HG02885 (cell line): Measurements from ENCODE around the gene USP32.
"Not testable (repeated sequence)": the region's sequence is repeated elsewhere in the genome, so short reads cannot be mapped to it uniquely, and the experiment has no call there.

Experiments
- ATAC-seq: cut with Tn5 transposase; IDR thresholded peaks from one replicate; pipeline ENCODE4 v1.9.1; 2021; ENCODE audit warnings: mild to moderate bottlenecking; ENCODE audit not compliant: unreplicated experiment, poor library complexity

Gene USP32

GRCh38 chr17:60392042-60392844 lies at the start of gene USP32:
Gene USP32 (minus strand): TSS chr17:60392133. CDS start chr17:60391939, 194 bp downstream.
- peak; percentile 89 for ATAC-seq

- ATAC-seq, result no peak
Observed at GRCh38 chr17:60439501-60439900, 47.6 kb upstream of the USP32 start.

DNA sequence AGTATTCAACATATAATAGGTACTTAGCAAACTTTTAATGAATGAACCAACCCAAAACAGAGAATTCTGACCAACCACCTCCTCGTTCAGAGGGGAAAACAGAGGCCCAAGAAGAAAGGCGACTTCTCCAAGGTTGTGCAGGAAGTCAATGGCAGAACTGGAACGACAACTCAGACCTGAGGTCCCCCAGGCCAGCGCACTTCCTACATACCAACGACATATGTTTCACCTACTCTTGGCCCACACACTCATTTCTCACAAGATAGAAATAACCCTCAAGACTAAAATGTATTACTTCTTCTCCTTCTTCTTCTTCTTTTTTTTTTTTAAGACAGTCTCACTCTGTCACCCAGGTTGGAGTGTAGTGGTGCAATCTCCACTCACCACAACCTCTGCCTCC lies 44.7 kb upstream of the USP32 start:
- ATAC-seq, result no peak

DNA sequence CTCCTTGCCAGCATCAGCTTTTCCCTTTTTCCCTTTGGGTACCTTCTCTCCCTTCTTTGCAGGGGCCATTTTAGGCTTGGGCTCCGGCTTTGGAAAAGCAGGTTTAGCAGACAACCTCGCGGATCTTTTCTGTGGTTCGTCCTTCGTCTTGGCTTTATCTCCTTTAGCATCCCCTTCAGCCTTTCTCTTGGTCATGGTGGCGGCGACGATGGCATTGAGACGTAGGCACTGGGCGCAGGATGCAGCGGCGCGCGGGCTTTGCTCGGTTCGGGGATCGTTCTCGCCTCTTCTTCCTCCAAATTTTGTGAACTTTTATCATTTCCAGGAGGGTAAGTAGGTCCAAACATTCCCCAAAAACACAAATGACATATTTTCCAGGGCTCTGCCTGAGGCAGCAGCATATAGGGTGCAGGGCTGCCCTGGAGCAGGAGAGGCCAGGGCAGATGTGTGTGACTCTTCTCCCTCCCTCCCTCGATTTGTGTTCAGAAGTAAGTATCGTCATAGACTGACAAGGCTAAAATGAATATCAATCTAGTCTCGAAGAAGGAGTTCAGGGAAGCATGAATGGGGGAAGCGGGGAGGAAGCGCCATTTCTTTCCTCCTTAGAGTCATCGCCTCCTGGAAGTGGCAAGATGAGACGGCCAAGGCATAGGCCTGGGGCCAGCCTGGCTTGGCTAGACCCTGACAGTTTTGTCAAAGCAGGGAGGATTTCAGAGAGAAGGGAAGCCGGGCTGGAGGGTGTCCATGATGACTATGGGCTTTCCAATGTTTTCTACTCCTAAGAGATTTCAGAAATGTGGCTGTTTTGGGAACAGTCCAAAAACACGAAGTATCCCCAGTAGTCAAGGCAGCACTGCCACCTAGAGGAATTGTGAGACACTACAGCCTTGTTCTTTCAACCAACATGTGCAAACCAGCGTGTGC lies 43.6 kb upstream of the USP32 start:
- no peak for ATAC-seq

- not testable (repeated sequence) for ATAC-seq
Observed at GRCh38 chr17:60433021-60433997, 41.4 kb upstream of the USP32 start.

GRCh38 chr17:60430561-60430960 lies 38.6 kb upstream of the USP32 start:
- ATAC-seq, result not testable (repeated sequence)

DNA sequence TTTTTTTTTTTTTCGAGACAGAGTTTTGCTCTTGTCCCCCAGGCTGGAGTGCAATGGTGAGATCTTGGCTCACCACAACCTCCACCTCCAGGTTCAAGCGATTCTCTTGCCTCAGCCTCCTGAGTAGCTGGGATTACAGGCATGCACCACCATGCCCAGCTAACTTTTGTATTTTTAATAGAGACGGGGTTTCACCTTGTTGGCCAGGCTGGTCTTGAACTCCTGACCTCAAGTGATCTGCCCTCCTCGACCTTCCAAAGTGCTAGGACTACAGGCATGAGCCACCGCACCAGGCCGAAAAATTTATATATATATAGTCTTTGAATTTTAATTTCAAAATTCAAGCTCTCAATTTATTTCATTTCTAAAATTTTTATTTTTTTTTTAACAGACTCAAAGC lies 36.6 kb upstream of the USP32 start:
- ATAC-seq, result not testable (repeated sequence)

- ATAC-seq, result no peak
Observed at GRCh38 chr17:60426596-60426995, 34.7 kb upstream of the USP32 start.

DNA sequence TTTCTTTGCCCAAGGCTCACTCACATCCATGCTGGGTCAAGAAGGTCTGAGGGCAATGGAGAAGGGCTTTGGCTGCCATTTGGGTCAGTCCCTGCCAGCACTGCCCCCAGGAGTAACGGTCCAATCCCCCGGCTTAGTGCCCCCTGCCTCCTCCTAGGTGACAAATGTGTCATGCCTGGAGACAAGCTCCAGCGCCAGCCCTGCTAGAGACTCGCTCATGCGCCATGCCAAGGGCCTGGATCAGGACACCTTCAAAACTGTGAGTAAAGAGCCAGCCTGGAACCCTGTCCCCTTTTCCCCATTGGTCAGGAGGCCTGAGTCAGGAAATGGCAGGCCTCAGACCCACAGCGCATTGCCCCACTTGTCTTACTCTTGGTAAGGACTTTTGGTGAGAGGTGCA lies 33.7 kb upstream of the USP32 start:
- no peak for ATAC-seq

GRCh38 chr17:60423865-60424264 lies 31.9 kb upstream of the USP32 start:
- no peak for ATAC-seq

DNA sequence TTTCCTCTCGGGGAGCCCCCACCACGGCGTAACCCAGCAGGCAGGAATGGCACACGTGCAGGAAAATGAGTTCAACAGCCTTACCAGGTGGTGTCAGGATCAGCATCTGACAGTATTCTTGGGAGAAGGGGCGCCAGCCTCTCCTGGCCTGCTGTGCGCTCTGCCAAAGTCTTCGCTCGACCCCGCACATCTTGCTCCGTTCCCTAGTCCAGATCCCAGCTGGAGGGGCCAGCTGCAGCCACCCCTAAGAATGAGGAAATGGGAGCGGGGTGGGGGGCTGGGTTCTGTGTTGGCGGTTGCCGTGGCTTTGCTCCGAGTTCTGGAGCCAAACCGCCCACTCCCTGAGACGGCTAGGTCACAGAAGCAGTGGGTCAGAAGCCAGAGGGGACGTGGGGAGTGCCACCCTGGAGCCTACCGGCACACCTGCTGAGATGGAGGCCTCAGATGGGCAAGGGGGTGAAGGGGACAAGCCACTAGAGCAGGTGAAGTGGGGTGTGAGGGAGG lies 30.3 kb upstream of the USP32 start, which contains the start of gene CHCT1:
Gene CHCT1 (plus strand): TSS at position 328 of the 504 bp plus-strand sequence. CDS start 104 bp downstream, at position 432.
- ATAC-seq, result no peak

- ATAC-seq, result peak; percentile 85
Observed at GRCh38 chr17:60421273-60422161, 29.6 kb upstream of the USP32 start.

DNA sequence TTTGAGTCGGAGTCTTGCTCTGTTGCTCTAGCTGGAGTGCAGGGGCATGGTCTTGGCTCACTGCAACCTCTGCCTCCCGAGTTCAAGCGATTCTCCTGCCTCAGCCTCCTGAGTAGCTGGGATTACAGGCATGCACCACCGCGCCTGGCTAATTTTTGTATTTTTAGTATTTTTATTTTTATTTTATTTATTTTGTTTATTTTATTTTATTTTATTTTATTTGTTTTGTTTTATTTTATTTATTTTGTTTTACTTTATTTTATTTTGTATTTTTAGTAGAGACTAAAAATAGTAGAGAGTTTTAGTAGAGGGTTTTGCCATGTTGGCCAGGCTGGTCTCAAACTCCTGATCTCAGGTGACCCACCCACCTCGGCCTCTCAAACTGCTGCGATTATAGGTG lies 27.9 kb upstream of the USP32 start:
- not testable (repeated sequence) for ATAC-seq

DNA sequence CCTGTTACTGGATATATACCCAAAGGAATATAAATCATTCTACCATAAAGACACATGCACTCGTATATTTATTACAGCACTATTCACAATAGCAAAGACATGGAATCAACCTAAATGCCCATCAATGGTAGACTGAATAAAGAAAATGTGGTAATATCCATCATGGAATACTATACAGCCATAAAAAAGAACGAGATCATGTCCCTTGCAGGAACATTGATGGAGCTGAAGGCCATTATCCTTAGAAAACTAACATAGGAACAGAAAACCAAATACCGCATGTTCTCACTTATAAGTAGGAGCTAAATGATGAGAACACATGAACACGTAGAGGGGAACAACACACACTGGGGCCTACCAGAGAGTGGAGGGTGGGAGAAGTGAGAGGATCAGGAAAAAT lies 27.1 kb upstream of the USP32 start:
- ATAC-seq, result not testable (repeated sequence)

- no peak for ATAC-seq
Observed at GRCh38 chr17:60416368-60416925, 24.5 kb upstream of the USP32 start.

DNA sequence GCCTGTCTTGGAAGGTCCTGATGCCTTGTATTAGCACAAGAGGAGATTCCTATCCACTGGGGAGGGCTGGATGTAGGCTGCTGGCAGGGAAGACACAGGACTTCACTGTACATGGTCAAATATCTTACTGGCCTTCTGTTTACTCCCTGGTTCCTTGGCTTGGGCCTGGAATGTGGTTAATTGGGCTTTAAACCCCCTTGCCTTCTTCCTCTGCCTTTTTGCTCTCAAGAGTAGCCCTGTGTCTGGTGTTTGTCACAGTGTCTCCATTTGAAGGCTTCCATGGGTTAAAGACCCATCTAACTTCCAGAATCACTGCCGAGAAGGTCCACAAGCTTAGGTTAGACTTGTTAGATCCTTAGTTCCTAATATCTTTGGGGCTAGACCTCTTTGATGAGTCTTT lies 23.2 kb upstream of the USP32 start:
- ATAC-seq, result no peak

DNA sequence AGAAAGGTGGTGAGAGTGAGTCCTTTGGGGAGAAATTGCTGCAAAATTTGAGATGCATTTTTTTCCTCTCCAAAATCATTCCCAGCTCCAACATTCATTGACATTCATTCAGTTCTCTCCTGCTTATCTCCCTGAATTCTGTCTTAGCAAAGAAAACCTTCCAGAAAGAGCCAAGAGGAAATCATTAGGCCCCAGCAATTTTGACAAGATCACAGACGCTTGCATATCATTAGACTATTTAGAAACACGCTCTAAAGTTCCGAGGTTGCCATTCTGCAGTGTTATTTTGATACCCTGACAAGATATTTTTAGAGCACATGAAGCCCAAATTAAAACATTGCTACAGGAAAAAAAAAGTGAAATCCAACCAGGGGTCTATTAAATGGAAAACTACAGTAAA lies 20.8 kb upstream of the USP32 start:
- no peak for ATAC-seq

DNA sequence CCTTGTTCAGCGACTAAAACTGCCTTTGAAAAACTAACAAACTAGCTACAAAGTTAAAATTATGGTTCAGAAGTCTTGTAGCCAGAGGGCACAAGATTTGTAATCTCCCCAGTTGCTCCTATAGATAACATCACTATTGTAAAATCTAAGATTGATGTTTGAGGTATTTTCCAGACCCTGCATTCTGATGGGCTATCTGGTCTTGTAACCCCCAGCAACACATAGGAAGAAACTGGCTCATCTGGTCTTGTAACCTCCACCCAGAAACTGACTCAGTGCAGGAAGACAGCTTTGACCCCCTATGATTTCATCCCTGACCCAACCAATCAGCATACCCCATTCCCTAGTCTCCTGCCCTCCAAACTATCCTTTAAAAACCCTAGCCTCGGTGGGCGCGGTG lies 18.1 kb upstream of the USP32 start:
- no peak for ATAC-seq
